Measurements from ENCODE around the gene SUPV3L1.

SUPV3L1 gene

DNA sequence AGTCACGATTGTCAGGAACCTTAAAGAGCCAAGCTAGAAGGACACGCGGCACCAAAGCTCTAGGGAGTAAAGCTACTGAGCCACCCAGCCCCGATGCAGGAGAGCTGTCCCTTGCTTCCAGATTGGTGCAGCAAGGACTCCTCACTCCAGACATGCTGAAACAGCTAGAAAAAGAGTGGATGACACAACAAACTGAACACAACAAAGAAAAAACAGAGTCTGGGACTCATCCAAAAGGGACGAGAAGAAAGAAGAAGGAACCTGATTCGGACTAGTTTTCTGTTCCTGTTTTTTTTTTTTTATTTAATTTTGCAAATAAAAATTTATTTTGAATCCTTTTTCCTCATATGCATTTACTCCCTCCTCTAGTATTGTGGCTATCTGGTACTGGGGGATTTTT, 28.7 kb downstream of the SUPV3L1 start:
- no peak for DNase-seq (ENCODE audit: low spot score)

DNA sequence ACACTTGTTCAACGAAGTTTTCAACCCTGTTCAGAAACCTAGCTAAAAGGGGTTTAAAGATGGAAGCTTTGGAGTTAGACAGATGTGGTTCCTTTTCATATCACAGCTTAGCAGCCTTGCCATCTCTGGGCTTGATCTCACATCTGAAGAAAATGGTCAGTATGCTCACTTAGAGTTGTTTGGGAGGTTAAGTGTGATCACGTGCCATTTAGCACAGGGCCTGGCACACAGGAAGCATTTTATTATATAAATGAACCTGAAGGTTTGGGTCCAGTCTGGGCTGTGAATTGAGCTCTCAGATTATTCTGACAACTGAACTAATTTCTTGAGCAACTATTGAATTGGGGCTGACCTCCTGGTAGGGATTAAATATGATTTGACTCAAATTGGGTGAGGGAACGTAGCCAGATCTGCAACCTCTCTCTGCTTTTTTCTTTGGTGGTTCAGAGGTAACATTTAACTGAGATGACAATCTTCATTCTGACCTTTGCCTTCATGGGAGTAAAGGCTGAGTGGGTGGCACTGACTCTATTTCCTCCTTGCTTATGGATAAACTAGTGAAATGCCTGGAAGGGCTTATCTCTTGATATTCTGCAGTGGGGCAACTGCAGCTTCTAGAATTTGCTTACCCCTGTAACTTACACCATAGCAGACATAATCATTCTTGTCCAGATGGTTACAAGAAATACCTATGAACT, 29.9 kb downstream of the SUPV3L1 start:
- no peak for DNase-seq (ENCODE audit: low spot score)

GRCh38 chr10:69211104-69211503, 31.1 kb downstream of the SUPV3L1 start:
- DNase-seq (ENCODE audit: low spot score), result no peak

- no peak for DNase-seq (ENCODE audit: low spot score)
Observed at GRCh38 chr10:69211524-69211923, 31.5 kb downstream of the SUPV3L1 start.

DNA sequence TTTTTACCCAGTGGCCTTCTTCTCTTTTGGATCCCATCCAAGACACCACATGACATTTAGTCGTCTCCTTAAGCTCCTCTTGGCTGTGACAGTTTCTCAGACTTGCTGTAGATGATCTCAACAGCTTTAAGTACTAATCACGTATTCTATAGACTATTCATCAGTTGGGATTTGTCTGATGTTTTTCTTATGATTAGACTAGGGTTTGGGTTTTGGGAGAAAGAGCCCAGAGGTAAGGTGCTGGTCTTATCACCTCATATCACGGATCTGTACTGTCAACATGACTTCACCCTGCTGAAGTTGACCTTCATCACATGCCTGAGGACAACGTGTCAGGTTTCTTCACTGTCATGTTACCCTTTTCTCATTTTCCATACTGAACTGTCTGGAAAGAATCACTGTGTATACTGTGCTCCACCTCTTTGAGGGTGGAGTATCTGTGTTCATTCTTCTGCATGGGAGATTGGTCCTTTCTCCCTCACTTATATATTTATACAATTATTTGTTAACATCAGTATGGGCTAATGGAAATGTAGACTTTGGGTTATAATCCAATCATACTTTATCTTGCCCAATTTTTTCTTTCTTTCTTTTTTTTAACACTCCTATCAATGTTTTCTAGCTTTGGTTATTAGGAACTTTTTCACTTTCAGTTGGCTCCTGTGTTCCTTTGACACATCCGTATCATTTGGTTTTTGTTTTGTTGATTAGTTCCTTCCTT, 33.7 kb downstream of the SUPV3L1 start:
- no peak for DNase-seq (ENCODE audit: low spot score)

GRCh38 chr10:69214666-69215131, 34.7 kb downstream of the SUPV3L1 start:
- DNase-seq (ENCODE audit: low spot score), result no peak

GRCh38 chr10:69215405-69216171, 35.6 kb downstream of the SUPV3L1 start:
- DNase-seq (ENCODE audit: low spot score), result no peak

DNA sequence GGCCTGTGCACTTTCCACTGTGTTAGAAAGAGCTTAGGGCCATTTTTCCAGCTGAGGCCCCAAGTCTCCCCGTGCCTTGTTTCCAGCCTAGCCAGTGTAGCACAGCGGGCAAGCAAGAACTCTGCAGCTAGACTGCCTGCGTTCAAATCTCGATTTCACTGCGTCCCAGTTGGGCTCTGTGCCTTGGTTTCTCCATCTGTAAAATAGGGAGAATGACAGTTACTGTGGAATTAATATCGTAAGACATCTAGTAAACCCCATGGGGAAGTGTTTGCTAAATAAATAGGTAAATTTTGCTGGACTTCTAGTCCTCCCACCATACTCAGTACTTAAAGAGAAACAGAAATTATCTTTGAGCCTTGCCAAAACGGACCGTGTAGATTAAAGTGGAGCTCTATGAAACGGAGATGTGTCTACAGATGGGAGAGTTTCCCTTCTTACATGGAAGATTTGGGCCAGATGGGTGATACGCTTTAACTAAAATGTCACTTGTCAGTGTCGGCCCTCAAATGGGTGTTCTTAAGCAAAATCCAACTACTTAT, 36.6 kb downstream of the SUPV3L1 start:
- no peak for DNase-seq (ENCODE audit: low spot score)

GRCh38 chr10:69217119-69217754, 37.2 kb downstream of the SUPV3L1 start:
- DNase-seq (ENCODE audit: low spot score), result no peak

DNA sequence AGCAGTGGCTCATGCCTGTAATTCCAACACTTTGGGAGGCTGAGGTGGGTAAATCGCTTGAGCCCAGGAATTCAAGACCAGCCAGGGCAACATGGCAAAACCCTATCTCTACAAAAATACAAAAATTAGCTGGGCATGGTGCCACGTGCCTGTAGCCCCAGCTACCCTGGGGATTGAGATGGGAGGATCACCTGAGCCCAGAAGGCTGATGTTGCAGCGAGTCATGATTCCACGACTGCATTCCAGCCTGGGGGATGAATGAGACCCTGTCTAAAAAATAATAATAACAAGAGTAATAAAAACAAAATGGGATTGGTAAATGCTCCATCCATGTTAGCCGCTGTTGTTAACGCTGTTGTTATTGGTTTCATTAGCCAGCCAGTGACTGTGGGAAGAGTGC, 38.8 kb downstream of the SUPV3L1 start:
- DNase-seq (ENCODE audit: low spot score), result no peak

DNA sequence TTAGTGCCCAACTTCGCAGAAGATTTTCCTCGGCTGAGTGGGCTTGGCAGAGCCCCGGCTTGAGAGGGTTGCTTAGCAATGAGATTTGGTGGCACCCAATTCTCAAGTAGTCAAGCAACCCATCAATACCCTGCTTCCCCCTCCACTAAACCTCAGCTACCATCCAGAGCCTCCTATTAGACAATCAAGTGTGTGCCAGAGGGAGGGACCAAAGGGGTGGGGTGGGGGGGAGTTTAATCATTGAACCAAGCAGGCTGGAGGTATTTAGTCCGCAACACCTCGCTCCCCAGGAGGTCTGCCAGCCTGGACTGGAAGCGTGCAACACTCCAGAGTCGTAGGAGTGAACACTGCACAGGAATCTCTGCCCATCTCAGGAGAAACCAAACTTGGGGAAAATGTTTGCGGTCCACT, 40.0 kb downstream of the SUPV3L1 start, which contains the start of gene HKDC1:
Gene HKDC1 (plus strand): TSS at position 292 of the 411 bp plus-strand sequence. CDS start 104 bp downstream, at position 396.
- DNase-seq (ENCODE audit: low spot score), result no peak

- DNase-seq (ENCODE audit: low spot score), result no peak
Observed at GRCh38 chr10:69220507-69220906, 40.5 kb downstream of the SUPV3L1 start.

GRCh38 chr10:69222157-69223027, 42.4 kb downstream of the SUPV3L1 start:
- DNase-seq (ENCODE audit: low spot score), result no peak

GRCh38 chr10:69223028-69223342, 43.0 kb downstream of the SUPV3L1 start:
- DNase-seq (ENCODE audit: low spot score), result no peak

GRCh38 chr10:69224862-69225657, 45.0 kb downstream of the SUPV3L1 start:
- DNase-seq (ENCODE audit: low spot score), result no peak

- no peak for DNase-seq (ENCODE audit: low spot score)
Observed at GRCh38 chr10:69225681-69226080, 45.6 kb downstream of the SUPV3L1 start.

DNA sequence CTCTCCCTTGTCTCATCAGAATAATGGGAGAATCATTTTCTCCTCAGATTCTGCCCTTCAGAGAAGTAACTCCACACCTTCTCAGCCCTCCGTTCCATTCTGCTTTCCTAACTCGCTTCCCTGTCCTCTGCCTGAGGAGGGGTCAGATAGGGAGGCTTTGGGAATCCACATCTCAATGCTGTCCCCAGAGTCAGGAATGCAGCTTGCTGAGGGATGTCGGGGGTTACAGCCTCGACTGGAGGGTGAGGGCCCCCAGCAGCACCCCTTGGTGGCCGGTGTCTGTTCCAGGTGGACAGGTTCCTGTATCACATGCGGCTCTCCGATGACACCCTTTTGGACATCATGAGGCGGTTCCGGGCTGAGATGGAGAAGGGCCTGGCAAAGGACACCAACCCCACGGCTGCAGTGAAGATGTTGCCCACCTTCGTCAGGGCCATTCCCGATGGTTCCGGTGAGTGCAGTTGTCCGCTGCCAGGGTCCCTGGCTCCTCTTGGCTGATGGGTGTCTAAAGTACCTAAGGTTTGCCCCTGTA, 47.0 kb downstream of the SUPV3L1 start:
- no peak for DNase-seq (ENCODE audit: low spot score)

GRCh38 chr10:69228151-69228550, 48.1 kb downstream of the SUPV3L1 start:
- DNase-seq (ENCODE audit: low spot score), result no peak

- DNase-seq (ENCODE audit: low spot score), result no peak
Observed at GRCh38 chr10:69229616-69229916, 49.5 kb downstream of the SUPV3L1 start.

- DNase-seq (ENCODE audit: low spot score), result no peak
Observed at GRCh38 chr10:69230128-69230527, 50.1 kb downstream of the SUPV3L1 start.

All from globus pallidus (tissue), 1 donor.